ENCODE measurements around the gene VENTX.
"Not testable (repeated sequence)": the region's sequence is repeated elsewhere in the genome, so short reads cannot be mapped to it uniquely, and the experiment has no call there.

VENTX gene

DNA sequence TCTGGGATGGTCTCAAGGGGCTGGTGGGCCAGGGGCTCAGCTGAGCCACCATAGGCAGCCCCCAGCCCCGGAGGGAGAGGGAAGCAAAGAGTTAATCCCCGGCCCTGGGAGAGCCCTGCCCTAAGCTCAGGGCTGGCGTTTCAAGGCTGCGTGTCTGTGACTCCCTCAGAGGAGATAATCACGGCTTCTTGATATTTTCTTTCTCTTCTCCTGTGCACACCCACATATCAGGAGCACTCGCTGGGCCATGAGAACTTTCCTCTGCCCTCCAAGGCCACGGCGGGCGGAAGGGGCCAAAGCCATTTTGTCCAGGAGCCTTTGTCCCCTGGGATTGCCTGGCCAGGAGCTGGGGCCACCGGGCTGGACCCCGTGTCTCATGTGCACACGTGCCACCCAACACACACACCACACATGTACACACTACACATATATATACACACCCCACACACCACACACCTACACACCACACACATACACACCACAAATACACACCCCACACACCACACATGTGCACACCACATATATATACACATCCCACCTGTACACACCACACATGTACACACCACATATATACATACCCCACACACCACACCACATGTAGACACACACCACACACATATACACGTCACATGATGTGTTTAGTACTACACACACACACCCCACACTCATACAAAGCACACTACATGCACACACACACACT lies 16.9 kb downstream of the VENTX start:
- DNase-seq (ENCODE audit: low read depth): no peak

DNA sequence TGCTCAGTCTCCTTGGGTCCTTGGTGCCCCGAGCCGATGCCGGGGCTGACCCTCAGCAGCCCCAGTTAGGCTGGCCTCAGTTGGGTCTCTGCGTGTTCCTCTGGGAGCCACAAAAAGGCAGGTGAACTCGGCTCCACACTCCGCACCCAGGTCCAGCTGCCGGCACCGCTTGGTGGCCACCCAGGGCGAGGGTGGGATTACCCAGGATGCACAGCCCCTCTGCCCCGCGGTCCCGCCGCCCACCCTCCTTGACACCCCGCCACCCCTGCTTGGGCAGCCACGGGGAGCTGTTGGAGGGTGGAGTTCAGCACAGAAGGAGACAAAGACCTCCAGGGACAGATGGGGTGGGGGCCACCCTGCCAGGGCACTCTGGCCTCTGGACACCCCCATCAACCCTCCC lies 17.7 kb downstream of the VENTX start:
- DNase-seq (ENCODE audit: low read depth): no peak

DNA sequence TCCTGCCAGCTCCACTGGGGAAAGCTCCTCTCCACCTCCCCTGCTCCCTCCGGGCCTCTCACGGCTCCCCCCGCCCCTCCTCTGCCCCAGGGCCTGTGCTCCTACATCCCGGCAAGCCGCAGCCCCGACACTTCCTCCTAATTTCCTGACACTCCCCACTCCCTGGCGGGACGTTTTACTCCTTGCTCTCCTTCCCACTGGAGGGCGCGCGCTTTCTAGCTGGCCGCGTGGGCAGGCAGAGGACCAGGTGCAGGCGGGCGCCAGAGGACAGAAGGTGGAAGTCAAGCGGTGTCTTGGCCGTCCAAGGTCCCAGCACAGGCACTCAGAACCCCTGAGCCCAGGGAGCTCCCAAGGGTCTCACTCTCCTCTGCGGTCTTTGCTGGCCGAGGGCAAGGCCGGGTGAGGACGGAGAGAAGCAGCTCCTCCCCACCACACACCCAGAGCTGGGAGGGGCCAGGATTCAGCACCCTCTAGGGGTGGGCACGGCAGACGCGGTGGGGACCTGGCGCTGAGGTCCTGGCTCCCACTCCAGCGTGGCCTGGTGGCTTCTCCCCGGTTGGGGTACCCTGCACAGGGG lies 19.9 kb downstream of the VENTX start:
- peak; percentile 45 for DNase-seq (ENCODE audit: low read depth)

DNA sequence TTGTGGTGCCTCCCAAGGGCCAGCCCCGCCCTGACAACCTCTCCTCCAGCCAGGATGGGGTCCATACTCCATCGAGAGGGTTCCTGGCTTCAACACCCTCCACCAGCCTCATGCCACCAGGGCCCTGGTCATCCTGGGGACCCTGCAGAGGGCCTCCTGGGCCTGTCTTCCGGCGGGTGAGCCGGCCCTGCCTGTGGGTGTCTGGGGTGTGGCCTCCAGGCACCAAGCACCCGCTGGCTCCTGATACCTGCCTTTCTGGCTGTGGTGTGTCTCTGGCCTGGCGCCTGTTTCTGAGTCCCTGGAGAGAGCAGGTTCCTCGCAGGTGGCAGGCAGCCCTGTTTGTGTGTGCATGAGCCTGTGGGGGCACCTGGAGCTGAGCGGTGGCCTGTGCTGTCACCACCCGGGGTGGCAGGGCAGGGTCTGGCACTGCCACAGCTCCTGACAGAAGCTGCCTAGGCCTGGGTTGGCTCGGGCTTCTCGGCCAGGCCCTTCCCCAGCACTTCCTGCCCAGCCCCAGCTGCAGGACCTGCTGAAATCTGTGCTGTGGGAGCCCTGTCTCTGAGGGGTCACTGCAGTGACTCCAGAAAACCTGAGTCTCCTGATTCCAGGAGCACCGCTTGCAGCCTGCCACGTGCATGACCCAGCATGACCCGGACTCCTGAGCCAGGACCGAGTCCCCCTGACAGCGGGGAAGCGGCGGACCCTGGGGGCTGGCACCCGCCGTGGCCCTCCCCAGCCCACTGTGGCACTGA lies 20.6 kb downstream of the VENTX start:
- peak; percentile 10 for DNase-seq (ENCODE audit: low read depth)

DNA sequence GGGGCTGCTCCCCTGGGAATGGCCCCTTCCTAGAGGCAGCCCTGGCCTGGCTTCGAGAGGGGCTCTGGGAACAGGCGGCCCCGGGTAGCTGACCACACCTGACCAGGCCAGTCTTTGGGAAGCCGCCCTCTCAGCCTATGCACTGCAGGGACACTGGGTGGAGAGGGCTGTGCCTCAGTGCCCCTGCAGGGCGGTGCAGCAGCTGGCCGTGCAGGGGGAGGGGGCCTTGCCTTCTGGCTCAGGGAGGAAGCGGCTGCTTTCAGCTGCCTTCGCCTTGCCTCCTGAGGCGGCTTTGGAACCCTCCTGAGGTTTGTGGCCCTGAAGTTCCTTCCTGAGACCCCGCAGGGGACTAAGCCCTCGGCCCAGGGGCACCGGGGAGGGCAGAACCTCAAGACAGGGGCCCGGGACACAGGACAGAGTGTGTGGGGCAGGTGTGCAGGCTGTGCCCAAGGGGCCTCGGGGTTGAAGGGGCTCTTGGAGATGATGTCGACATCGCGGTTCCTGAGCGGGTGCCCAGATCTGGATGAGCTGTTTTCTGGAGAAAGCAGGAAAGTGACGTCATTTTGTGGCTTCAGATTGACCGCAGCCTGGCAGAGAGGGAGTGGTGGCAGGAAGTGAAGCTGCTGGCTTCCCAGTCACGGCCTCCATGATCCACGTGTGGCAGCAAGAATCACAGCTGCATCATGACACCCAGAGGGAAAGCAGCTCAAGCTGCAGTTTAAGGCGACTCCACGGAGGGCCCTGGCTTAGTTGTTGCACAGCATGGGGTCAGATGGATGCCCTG lies 21.4 kb downstream of the VENTX start:
- peak; percentile 99 for DNase-seq (ENCODE audit: low read depth)

DNA sequence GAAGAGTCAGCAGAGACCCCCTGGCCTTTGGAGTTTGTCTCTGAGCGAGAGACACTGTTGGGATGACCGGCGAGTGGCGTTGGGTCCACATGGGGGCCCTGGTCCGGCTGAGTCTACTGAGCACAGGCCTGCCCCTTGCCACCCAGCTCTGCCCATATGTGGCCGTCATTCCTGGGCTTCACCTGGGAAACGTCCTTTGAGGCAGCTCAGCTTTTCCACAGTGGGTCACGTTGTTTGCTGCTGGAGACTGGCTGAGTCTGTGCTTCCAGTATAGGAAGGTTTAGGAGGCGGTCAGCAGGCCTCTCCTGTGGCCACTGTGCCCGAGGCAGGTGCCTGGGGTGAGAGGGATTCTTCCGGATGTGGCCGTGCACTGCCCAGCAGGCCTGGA lies 21.9 kb downstream of the VENTX start:
- no peak for DNase-seq (ENCODE audit: low read depth)

DNA sequence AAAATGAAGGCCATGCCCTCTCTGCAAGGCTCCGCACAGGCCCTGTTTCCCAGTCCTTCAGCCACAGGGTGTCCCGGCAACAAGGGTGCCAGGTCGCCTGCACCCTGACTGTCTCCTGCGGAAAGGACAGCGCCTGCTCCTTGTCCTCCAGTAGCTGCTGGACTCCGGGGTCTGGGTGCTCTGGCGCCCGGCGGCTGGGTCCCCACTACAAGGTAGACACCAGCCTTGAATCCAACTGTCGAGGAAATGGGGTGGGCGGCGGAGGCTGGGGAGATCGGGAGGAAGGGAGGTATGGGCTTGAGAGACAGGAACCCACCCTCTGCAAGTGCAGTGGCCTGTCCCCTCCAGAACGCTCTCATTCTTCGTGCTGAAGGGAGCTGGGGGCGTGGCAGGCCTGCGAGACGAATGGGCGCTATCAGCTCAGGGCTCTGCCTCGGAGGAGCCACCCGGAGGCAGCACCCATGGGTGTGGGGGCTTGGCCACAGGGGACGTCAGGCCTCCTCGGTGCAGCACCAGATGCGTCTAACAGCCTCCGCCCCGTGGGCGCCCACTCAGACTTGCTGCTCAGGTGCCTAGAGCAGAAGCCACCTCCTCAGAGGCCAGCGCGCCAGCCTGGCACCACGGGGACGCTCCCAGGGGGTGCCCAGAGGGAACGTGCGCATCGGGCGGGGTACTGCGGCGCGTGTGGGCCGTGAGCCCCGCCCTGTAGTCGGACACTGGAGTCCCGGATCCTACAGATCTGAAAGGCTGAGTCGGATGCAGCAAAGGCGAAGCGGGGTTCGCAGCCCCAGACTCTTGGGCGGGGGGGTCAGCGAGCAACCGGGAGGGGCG lies 23.5 kb downstream of the VENTX start:
- DNase-seq (ENCODE audit: low read depth): peak; percentile 39

DNA sequence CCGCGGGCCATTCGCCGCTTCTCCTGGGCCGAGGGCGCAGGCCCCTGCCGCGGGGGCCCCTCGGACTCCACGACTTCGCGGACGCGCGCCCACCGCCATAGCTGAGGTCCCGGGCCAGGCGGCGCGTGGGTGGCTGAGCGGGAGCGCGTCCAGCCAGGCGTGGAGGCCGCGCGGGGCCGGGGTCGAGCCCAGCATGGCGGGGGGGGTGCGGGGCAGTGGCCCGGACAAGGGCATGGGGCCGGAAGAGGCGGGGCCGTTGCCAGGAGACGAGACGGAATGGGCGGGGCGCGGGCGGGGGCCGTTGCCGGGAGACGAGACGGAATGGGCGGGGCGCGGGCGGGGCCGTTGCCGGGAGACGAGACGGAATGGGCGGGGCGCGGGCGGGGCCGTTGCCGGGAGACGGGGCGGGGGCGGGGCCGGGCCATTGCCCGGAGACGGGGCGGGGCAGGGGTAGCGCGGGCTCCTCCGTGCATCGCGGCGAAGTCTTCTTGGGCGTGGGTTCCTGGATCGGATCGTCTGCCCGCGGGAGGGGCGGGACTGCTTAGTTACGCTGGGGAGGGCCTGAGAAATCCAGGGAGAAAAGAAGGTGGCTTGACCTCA lies 24.2 kb downstream of the VENTX start:
- DNase-seq (ENCODE audit: low read depth): peak; percentile 73

DNA sequence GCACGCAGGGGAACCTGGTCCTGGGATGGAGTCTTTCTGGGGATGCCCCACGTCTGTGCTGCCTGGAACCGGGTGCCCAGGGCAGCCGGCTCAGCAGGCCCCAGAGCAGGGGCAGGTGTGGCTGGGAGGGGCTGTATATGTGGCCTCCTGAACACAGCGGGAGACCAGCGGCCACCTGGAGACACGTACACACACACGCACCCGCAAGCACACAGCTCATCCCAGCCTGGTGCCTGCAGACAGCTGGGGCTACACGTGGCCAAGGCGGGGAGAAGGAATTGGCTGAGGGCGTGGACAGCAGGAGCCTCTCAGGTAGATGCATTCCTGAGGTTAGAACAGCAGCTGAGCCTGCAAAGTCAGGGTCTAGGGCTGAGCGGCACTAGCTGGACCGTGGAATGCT lies 25.0 kb downstream of the VENTX start:
- no peak for DNase-seq (ENCODE audit: low read depth)

DNA sequence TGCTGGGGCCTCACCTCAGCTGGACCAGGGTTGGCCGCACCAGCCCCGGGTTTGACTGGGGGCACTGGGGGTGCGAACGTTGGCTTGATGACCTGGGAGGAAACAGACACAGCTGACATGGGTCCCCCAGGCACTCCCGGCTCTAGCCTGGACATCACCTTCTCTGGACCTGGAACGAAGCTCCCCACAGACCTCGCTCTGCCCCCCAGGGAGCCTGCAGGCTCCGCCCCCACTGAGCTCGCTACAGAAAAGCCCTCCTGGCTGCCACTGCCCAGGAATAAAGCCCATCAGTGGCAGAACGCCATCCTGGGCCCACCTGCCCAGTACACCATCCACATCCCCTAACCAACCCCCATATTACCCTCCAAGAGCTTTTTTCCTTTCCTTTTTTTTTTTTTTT lies 26.0 kb downstream of the VENTX start:
- DNase-seq (ENCODE audit: low read depth): no peak

DNA sequence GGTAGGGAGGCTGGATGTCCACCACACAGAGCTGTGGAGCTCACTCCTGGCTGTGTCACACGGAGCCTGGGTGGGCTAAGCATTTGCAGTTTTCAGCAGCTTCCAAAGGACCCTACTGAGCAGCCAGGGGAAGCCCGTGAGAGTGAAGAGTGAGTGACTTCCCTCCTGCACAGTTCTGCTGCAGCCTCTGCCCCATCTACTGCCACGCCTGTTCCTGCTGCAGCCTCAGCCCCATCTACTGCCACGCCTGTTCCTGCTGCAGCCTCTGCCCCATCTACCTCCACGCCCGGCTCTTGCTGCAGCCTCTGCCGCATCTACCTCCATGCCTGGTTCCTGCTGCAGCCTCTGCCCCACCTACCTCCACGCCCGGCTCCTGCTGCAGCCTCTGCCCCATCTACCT lies 26.8 kb downstream of the VENTX start:
- no peak for DNase-seq (ENCODE audit: low read depth)

DNA sequence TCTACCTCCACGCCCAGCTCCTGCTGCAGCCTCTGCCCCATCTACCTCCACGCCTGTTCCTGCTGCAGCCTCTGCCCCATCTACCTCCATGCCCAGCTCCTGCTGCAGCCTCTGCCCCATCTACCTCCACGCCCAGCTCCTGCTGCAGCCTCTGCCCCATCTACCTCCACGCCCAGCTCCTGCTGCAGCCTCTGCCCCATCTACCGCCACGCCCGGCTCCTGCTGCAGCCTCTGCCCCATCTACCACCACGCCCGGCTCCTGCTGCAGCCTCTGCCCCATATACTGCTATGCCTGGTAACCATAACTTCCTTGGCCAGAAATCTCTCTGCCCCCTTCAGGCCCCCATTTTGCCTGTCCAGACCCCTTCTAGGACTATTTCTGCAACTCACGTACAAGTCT lies 27.4 kb downstream of the VENTX start:
- DNase-seq (ENCODE audit: low read depth): not testable (repeated sequence)

DNA sequence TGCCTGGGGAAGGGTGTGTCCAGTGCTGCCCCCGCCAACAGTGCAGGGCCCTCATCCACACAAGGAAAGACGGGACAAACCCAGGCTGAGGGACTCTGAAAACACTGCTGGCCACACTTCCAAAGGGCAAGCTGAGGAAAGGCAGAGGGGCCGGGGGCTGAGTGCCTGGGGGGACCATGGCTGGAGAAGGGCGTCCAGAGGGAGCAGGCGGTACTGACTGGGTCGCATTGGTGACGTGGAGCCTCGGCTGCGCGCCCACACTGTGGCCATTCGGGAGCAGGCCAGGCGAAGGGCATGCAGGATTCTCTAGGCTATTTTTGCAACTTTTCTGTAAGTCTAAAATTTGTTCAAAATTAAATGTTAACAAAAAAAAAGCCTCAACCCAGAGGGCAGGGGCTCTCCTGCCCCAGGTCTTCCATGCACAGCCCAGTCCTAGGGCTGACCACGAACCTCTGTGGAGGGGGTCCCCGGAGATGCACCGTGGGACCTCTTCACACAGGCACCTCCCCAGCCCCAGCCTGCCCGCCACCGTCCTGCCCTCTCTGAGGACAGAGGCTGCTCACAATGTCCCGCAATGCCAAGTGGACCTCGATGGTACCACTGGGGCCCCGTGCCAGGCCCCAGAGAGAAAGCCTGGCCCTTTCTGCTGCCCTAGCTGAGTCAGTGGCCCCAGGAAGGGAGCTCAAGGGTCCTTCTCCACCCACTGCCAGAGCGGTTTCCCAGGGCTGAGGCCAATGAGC lies 28.6 kb downstream of the VENTX start:
- no peak for DNase-seq (ENCODE audit: low read depth)

DNA sequence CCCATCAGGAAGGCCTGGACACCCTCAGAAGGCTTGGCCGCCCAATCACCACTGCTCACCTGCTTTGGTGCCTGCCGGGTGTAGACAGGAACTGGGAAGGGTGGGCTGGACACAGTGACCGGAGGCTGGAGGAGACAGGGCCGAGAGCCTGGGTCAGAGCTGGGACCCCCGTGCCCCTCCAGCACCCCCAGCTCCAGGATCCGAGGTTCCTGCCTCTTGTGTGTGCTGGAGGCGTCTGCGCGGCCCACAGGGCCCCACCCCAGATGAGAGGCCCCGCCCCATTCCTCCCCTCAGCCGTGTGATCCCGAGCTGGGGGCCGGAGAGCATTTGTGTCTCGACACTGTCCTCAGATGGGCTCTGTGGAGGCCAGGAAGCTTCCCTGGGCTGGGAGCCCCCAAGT lies 29.6 kb downstream of the VENTX start:
- no peak for DNase-seq (ENCODE audit: low read depth)

DNA sequence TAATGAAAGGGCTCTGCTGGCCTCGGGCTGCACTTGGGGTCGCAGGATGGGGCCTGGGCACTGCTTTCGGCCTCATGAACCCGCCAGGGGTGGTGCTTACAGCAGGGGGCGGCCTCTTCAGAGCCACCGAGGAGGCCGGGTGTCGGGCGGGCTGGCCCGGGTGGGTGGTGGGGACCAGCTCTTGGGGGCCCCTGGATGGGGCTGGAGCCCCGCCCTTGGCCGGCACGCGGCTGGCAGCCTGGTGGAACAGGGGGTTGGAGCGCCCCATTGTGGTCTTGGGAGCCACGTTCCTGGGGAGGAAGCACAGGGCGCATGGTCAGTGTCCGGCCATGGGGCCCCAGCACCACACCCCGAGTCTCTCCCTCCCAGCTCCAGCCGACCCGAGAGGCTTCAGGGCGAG lies 30.2 kb downstream of the VENTX start:
- no peak for DNase-seq (ENCODE audit: low read depth)

DNA sequence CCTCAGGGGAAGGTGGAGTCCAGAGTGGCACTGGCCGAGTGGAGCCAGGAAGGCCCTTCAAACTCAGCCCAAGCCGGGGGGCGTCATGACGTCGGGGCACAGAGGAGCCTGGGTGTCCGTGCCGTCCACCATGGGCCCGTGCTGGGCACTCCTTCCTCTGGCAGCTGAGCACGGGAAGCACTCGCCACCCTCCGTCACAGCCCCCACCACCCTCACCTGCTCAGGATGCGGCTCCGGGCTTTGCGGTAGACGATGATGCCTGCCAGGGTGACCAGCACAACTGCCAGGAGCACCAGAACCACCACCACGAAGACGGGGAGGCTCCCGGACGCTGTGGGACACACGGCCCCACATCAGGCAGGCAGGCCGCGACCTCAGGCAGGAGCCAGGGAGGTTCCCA lies 30.9 kb downstream of the VENTX start:
- DNase-seq (ENCODE audit: low read depth): no peak

DNA sequence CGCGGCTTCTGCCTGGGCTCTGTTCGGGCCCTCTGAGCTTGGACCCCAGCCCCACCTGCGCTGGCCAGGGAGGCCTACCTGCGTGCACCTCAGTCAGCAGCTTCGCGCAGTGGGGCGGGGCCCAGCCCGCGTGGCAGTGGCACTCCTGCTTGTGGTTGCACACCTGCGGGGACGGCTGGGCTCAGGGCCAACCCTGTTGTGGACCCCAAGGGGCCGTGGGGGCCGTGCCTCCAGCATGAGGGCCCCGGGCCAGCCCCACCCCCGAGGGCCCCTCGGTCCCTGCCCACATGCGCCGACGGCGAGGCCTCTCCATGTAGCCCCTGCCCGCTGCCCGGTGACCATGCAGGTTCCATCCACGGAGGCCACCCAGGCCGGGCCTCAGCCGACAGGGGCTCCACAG lies 31.7 kb downstream of the VENTX start:
- DNase-seq (ENCODE audit: low read depth): no peak

DNA sequence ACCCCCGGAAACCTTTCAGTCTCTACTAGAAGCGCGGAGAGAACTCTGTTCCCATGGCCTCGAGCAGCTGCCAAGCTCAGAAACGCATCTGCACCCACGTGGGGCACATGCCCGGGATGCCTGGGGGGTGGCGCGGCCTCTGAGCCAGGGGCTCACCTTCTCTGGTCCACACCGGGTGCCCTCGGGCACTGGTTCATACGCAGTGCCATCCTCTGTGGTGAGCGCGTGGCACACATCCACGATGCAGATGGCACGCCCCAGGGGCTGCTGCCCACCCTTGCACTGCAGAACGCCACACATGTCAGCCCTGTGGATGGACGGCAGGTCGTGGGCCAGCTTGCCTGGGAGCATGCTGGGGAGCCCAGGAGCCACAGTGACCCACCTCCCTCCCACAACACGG lies 32.5 kb downstream of the VENTX start:
- no peak for DNase-seq (ENCODE audit: low read depth)

DNA sequence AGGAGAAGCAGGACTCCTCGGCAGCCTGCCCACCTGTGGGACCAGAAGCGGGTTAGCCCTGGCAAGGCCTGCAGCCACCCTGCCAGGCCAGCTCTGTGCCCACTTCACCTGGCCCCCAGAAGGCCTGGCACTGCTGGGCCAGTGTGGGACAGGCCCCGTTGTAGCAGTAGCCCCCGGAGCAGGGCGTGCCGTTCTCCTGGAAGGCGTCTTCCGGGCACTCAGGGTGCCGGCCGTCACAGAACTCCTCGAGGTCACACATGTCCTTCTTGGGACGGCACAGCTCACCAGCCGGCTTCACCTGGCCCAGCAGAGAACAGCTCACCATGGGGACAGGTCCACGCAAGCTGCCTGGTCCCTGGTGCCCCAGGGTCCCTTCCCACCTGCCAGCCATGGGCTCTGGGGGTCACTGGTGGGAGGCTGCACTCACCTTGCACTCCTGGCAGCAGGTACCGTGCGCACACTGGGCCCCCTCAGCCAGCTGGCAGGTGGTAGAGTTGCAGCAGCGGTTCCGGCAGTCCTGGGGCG lies 33.2 kb downstream of the VENTX start:
- no peak for DNase-seq (ENCODE audit: low read depth)

DNA sequence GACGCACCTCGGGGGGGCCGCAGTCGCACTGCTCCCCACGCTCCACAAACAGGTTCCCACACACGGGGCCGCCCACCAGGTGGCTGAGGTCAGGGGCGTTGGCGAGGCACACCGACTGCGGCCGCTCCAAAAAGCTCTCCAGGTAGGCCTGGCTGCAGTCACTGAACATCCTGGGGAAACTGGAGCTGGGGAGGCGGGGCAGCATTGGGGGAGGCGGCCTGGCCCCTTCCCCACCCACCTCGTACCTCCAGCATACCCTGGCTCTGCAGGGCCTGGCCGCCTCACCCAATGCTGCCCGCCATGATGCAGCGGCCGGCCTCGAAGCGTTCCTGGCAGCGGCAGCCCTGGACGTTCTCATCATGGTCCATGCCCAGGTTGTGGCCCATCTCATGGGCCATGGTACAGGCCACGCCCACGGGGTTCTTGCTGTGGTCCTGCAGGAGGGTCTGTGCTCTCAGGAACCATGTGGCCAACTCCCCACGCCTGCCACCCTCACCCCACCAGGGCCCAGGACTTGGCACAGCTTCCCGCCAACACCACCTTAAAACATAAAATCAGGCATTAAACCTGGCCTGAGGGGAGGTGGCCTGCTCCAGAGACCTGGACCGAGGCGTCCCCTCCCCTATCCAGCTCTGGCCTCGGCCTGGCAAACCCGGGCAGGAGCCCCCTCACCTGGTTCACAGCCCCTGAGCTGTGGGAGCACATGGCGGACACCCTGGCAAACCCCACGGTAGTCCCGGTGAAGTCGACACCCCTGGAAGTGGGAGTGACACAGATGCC lies 34.1 kb downstream of the VENTX start:
- DNase-seq (ENCODE audit: low read depth): no peak

Data from EH (cell line).